ENCODE data around the gene PAX5. TPM values are rescaled to one million over a fixed set of nuclear protein-coding genes. Genes with fewer than 3 reads are reported as not detected.

PAX5 gene
- total RNA-seq, 2 experiments from 2014 or later, result 0.95 to 1.1 TPM

DNA sequence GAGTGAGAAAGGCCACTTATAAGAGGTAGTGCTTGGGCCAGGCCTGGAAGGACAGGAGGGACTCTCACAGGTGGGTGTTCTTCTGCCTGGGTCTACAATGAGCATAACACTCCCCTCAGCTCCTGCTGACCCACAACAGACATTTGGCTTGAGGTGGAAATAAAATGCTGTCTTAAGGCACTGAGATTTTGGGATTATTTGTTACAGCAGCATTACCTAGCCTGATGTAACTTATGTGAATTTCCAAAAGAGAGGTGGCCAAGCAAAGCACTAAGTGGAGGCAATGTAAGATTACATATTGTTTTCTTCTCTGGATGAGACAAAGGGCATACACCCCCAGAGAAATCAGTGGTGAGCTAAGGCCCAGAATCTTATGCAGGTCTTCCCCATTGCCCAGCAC, 221.5 kb downstream of the PAX5 start:
- Mint-ChIP-seq H3K4me3 (no peak overlapping the region), H3K4me1 (ENCODE audit: low read depth) (no peaks in the 10 kb centered on the region), H3K36me3 (ENCODE audit: low read depth) (no peaks in the 10 kb centered on the region), H3K27ac (no peak overlapping the region), H3K27me3 (peaks cover 5% of the 10 kb centered on the region), H3K9me3 (no peaks in the 10 kb centered on the region)
- ATAC-seq (no peak), DNase-seq (no peak)
- ChIA-PET CTCF (no interaction called here), POLR2A (no interaction called here)
- intact Hi-C loops (cut with micrococcal nuclease), result no loop called here
- TF ChIP-seq, protein P1, sequence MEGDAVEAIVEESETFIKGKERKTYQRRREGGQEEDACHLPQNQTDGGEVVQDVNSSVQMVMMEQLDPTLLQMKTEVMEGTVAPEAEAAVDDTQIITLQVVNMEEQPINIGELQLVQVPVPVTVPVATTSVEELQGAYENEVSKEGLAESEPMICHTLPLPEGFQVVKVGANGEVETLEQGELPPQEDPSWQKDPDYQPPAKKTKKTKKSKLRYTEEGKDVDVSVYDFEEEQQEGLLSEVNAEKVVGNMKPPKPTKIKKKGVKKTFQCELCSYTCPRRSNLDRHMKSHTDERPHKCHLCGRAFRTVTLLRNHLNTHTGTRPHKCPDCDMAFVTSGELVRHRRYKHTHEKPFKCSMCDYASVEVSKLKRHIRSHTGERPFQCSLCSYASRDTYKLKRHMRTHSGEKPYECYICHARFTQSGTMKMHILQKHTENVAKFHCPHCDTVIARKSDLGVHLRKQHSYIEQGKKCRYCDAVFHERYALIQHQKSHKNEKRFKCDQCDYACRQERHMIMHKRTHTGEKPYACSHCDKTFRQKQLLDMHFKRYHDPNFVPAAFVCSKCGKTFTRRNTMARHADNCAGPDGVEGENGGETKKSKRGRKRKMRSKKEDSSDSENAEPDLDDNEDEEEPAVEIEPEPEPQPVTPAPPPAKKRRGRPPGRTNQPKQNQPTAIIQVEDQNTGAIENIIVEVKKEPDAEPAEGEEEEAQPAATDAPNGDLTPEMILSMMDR (IDR thresholded peaks at IDR 0.05), result no peak

DNA sequence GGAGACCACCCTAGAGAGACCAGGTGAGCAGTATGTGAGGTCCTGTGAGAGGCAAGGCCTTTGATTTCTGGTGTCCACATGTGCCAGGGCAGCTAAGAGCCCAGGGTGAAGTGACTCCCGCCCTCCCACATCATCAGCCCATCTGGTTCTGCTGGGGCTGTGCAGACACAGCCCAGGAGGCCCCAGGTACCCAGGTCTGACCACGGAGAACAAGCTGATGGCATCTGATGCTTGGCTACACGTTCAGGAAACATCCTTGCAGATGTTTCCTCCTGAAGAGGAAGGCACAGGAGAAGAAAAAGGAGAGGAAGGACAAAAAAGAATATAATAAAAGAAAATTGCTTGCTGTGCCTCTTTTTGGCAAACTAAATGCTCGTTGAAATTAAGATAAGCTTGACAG, 225.8 kb downstream of the PAX5 start:
- DNase-seq (no peak), ATAC-seq (no peak)
- POLR2A ChIA-PET, result interaction anchor here (1.0 kb wide), 1 partner anchor 16 kb away, joined by 5 read pairs; no protein-coding TSS in a partner anchor
- TF ChIP-seq, protein P1 (IDR thresholded peaks at IDR 0.05), result no peak
- Mint-ChIP-seq H3K36me3 (ENCODE audit: low read depth) (no peaks in the 10 kb centered on the region), H3K4me3 (no peak overlapping the region), H3K27ac (no peak overlapping the region), H3K27me3 (peaks cover 1% of the 10 kb centered on the region), H3K4me1 (ENCODE audit: low read depth) (no peaks in the 10 kb centered on the region), H3K9me3 (no peaks in the 10 kb centered on the region)
- CTCF ChIA-PET, result no interaction called here
- intact Hi-C loops (cut with micrococcal nuclease), result no loop called here

DNA sequence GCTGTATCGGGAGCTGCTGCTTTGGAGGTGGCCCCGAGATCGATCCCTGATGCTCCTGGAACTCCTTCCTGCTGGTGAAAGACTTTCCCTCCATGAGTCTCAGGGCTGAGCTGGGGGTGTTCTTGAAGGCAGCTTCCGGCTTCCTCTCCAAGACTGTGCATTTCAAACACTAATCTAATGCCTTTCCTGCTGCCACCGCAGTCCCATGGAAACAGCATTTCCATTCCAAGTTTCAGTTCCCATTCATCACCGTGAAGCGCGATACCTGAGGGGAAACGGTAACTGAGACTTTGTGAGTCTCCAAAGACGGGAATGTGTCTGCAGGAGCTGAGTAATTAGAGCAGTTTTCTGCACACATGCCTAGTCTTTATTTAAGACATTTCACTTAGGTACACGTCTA, 230.1 kb downstream of the PAX5 start:
- ChIA-PET POLR2A (no interaction called here), CTCF (interaction anchor here (0.6 to 2.5 kb wide), 5 partner anchors 10 to 321 kb away, joined by 3 to 7 read pairs (median 3); no protein-coding TSS in a partner anchor)
- no peak overlapping the region for H3K27ac Mint-ChIP-seq
- peaks cover 1% of the 10 kb centered on the region for H3K27me3 Mint-ChIP-seq
- TF ChIP-seq, protein P1 (IDR thresholded peaks at IDR 0.05), result no peak
- H3K4me1 Mint-ChIP-seq (ENCODE audit: low read depth), result no peaks in the 10 kb centered on the region
- no peaks in the 10 kb centered on the region for H3K9me3 Mint-ChIP-seq
- intact Hi-C loops (cut with micrococcal nuclease), result no loop called here
- no peaks in the 10 kb centered on the region for H3K36me3 Mint-ChIP-seq (ENCODE audit: low read depth)
- H3K4me3 Mint-ChIP-seq, result no peak overlapping the region
- no peak for ATAC-seq
- no peak for DNase-seq

DNA sequence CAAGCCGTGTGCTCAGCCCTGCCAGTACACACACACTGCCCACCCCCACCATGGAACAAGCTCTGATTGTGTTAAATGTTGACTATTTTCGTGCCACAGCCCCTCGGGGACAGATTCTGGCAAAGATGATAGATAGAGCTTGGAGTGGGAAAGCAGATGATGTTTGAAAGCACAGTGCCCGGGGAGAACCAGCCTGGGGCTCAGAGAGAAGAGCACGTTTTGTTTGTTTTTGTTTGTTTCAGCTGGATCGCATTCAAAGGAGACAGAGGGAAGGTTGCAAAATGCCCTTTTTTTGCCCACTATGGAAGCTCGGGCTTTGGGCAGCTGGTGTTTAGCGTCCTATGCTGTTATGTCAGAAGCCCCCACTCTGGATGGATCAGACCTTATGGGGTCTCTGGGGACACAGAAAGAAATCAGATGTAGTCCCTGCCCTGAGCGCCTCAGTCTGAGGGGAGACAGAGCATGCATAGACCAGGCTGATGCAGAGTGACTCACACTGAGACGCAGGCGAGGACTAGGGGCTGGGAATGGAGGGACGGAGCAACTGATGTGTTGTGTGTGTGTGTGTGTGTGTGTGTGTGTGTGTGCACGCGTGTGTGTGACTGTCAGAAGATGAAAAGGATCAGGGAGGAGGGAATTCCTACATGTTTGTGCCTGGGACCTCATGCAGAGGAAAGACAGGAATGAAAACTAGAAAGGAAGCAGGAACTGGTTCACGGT, 231.7 kb downstream of the PAX5 start:
- TF ChIP-seq, protein P1 (IDR thresholded peaks at IDR 0.05), result no peak
- no peak for ATAC-seq
- H3K36me3 Mint-ChIP-seq (ENCODE audit: low read depth), result no peaks in the 10 kb centered on the region
- no peak overlapping the region for H3K27ac Mint-ChIP-seq
- intact Hi-C loops (cut with micrococcal nuclease), result no loop called here
- H3K4me1 Mint-ChIP-seq (ENCODE audit: low read depth), result no peaks in the 10 kb centered on the region
- H3K9me3 Mint-ChIP-seq, result no peaks in the 10 kb centered on the region
- H3K27me3 Mint-ChIP-seq, result peaks cover 1% of the 10 kb centered on the region
- H3K4me3 Mint-ChIP-seq, result no peak overlapping the region
- no peak for DNase-seq
- CTCF ChIA-PET, result interaction anchor here (1.0 kb wide), 1 partner anchor 10 kb away, joined by 4 read pairs; no protein-coding TSS in a partner anchor
- POLR2A ChIA-PET, result no interaction called here

DNA sequence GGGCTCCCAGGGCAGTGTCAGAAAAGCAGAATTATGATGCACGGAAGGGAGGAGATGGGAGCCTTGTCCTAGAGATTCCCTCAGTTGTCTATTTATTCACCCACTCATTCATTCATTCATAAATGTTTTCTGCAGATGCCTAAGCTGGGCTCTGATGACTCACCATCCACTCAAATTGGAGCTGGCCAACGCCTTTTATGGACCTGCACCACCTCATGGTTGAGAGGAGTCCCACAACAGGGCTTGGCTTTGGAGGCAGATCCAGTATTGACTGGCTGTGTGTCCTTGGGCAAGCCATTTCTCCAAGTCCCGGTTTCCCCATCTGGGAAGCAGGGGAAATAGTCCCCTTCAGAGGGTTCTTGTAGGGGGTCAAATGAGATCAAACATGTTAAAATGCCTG, 233.6 kb downstream of the PAX5 start:
- Mint-ChIP-seq H3K4me1 (ENCODE audit: low read depth) (no peaks in the 10 kb centered on the region), H3K4me3 (no peak overlapping the region), H3K27me3 (peaks cover 1% of the 10 kb centered on the region), H3K36me3 (ENCODE audit: low read depth) (no peaks in the 10 kb centered on the region), H3K9me3 (no peaks in the 10 kb centered on the region), H3K27ac (no peak overlapping the region)
- ATAC-seq (no peak), DNase-seq (no peak)
- CTCF ChIA-PET, result interaction anchor here (0.7 kb wide), 1 partner anchor 72 kb away, joined by 3 read pairs; no protein-coding TSS in a partner anchor
- TF ChIP-seq, protein P1 (IDR thresholded peaks at IDR 0.05), result no peak
- POLR2A ChIA-PET, result no interaction called here
- intact Hi-C loops (cut with micrococcal nuclease), result no loop called here
